Measurements from ENCODE around the gene ACOX1. TPM values are rescaled to one million over a fixed set of nuclear protein-coding genes. Genes with fewer than 3 reads are reported as not detected.

ACOX1 gene
- total RNA-seq (10 to 100 TPM; 18.5 to 21.0 TPM), total RNA-seq (33.5 to 70.9 reads per million in 2 donors)

DNA sequence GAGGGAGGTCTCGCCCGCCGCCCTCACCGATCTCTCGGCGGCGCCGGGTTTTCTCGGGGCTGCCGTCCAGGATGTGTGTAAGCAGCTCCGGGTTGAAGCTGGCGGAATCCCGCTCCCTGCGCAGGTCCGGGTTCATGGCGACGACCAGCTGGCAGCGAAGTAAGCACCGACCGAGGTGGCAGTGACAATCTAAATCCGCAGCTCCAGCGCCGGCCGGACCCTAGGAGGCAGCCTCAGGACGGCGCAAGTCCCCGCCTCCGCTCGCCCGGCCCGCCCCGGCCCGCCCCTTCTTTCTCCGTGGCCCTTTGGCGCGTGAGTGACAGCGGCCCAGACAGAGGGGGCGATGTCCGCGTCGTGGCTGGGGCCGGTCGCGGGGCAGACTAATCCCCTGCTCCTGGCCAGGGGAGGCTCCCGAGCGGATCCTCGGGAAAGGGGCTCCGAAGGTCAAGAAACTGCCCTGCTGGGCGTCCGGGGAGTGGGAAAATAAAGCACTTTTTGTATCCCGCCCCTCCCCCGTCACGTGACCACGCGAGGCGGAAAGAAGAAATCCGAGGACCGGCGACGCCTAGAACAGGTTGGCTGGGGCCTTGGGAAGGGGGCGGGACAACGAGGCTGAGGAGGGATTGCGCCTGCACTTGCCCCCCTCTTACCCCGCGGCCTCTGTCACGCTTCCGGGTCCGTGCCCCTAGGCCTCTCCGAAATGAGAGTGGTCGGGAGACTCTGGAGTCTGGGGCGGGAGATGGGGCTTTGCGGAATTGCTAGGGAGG, at the start of gene ACOX1, which contains the start of gene TEN1:
TSS of gene ACOX1 (minus strand) at position 229 of the 767 bp plus-strand sequence. CDS start at position 136, 93 bp downstream.
TSS of gene TEN1 (plus strand) at position 303 of the 767 bp plus-strand sequence. CDS start 6,953 bp downstream, outside the sequence.
- H3K9me3 ChIP-seq (ENCODE audit: control insufficient read depth, low read length, poor library complexity, severe bottlenecking) = no peaks in the 10 kb centered on the region
- Mint-ChIP-seq H3K4me1 (peaks cover 20% of the 10 kb centered on the region), H3K27me3 (no peaks in the 10 kb centered on the region), H3K36me3 (ENCODE audit: low read depth) (peaks cover 3% of the 10 kb centered on the region), H3K27ac (peak within 1 kb of the TSS; percentile 100), H3K4me3 (peak within 1 kb of the TSS; percentile 97)
- DNase-seq = peak; percentile 85 to 90 (median 89)
- peak; percentile 94 for ATAC-seq

DNA sequence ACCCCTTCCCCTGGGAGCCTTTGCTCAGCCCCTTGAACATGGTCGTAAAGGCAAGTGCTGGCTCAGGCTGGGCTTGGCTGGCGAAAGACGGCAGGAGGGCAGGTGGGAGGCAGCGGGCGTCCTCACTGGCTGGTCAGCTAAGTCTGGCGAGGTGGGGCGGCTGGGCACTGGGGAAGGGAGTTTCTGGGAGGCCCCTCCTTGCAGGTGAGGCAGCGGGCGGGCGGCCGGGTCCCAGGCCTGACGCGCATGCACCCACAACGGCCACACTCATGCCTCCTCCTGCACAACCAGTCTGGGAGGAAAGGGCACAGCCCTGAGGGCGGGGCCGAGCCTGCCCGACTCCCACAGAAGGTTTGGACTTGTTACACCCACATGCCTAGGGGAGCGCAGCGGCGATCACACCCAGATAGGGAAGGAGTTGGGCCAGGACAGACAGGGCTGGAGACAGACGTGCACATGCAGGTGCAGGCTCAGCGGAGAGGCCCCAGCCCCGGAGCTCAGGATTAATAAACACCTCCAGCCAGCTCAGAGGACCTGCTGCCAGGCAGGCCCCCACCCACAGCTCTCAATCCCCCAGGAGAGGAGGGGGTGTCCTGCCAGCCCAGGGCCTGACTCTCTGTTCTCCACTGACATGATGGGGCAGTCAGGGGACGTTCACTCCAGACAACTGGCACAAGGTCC, 48.3 kb upstream of the ACOX1 start, which contains the start of gene EVPL:
TSS of gene EVPL (minus strand) at position 148 of the 681 bp plus-strand sequence. CDS start at position 40, 108 bp downstream.
- ATAC-seq (no peak), DNase-seq (no peak)
- H3K27ac Mint-ChIP-seq = no peak within 1 kb of the TSS
- no peaks in the 10 kb centered on the region for H3K9me3 ChIP-seq (ENCODE audit: control insufficient read depth, low read length, poor library complexity, severe bottlenecking)
- no peak within 1 kb of the TSS for H3K4me3 Mint-ChIP-seq
- H3K27me3 Mint-ChIP-seq = no peaks in the 10 kb centered on the region
- no peaks in the 10 kb centered on the region for H3K36me3 Mint-ChIP-seq (ENCODE audit: low read depth)
- H3K4me1 Mint-ChIP-seq = peaks cover 12% of the 10 kb centered on the region

DNA sequence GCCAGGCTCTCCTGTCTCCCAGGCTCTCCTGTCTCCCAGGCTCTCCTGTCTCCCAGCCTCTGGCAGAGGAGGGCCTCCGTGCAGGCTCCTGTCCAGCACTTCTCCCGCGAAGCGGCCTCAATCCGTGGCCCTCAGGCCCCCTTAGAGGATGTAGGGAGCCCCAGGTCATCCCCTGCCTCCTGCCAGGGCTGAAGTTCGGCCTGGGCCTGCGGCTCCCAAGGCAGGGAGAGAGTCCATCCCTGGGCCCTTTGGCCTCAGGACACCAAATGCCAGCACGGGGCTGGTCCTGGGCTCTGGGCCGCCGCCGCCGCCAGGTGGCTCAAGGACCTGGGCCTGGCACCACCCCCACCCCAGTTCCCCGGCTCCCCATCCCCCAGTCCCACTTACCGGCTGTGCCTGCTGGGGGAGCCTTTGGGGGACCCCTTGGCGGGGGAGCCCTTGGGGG, 47.8 kb upstream of the ACOX1 start:
- no peaks in the 10 kb centered on the region for H3K36me3 Mint-ChIP-seq (ENCODE audit: low read depth)
- no peaks in the 10 kb centered on the region for H3K9me3 ChIP-seq (ENCODE audit: control insufficient read depth, low read length, poor library complexity, severe bottlenecking)
- DNase-seq = no peak
- no peak for ATAC-seq
- peaks cover 12% of the 10 kb centered on the region for H3K4me1 Mint-ChIP-seq
- H3K27ac Mint-ChIP-seq = no peak overlapping the region
- no peak overlapping the region for H3K4me3 Mint-ChIP-seq
- H3K27me3 Mint-ChIP-seq = no peaks in the 10 kb centered on the region

DNA sequence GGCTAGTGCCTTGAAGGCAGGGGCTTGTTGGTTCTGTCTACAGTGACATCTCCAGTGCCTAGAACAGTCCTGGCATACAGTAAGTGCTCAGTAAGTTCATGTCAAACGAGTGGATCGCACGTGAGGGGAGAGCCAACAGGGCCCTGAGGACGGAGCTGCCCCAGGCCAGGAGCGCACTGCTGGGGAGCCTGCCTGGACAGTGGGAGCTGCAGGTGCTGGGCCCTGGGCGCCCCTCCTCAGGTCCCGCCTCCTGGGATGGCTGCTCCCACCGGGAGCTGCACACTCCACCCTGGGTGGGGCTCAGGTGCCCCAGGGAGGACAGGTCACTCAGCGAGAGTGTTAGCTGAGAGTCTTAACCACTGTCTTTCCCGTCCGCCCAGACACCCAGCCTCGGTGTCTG, 46.3 kb upstream of the ACOX1 start:
- Mint-ChIP-seq H3K36me3 (ENCODE audit: low read depth) (no peaks in the 10 kb centered on the region), H3K27me3 (no peaks in the 10 kb centered on the region), H3K4me1 (peaks cover 12% of the 10 kb centered on the region), H3K27ac (no peak overlapping the region), H3K4me3 (no peak overlapping the region)
- DNase-seq (no peak), ATAC-seq (no peak)
- no peaks in the 10 kb centered on the region for H3K9me3 ChIP-seq (ENCODE audit: control insufficient read depth, low read length, poor library complexity, severe bottlenecking)

DNA sequence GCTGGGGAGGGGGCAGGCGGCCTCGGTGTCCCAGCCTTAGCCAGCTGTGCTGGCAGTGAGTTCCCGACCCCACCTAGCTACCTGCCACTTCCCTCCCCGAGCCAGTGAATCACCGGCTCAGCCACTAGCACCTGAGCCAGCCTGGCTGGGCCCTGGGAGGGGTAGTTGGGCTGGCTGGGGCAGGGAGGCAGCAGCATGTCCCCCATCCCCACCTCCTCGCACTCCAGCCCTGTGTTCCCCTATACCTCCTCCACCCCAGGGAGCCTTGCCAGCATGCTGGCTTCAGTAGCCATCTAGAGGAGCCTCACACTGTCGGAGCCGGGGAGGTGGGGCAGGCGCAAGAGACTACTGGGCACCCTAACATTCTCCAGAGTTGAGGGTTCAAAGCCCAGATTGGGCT, 45.4 kb upstream of the ACOX1 start:
- no peak overlapping the region for H3K4me3 Mint-ChIP-seq

DNA sequence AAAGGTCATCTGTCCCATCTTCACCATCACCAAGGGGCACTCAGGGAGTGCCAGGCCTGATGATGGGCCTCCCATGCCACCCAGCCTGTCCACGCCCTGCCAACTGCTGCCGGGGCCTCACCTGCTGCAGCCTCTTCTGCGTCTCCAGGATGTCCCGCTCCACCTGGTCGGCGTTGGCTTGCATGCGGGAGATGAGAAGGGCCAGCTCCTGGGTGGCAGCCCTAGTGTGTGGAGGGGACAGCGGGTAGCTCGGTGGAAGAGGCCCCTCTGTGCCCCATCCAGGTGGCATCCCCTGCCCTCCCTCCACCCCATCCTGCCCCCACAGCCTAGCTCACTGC, 44.9 kb upstream of the ACOX1 start:
- ATAC-seq (no peak), DNase-seq (no peak)
- H3K36me3 Mint-ChIP-seq (ENCODE audit: low read depth) = no peaks in the 10 kb centered on the region
- H3K4me1 Mint-ChIP-seq = peaks cover 2% of the 10 kb centered on the region
- no peaks in the 10 kb centered on the region for H3K27me3 Mint-ChIP-seq
- H3K9me3 ChIP-seq (ENCODE audit: control insufficient read depth, low read length, poor library complexity, severe bottlenecking) = no peaks in the 10 kb centered on the region
- no peak overlapping the region for H3K4me3 Mint-ChIP-seq
- no peak overlapping the region for H3K27ac Mint-ChIP-seq

More for the DNA sequence above, 45.4 kb upstream of the ACOX1 start:
- ATAC-seq = no peak
- no peaks in the 10 kb centered on the region for H3K27me3 Mint-ChIP-seq
- no peaks in the 10 kb centered on the region for H3K36me3 Mint-ChIP-seq (ENCODE audit: low read depth)
- H3K27ac Mint-ChIP-seq = no peak overlapping the region
- H3K4me1 Mint-ChIP-seq = peaks cover 7% of the 10 kb centered on the region
- DNase-seq = no peak
- no peaks in the 10 kb centered on the region for H3K9me3 ChIP-seq (ENCODE audit: control insufficient read depth, low read length, poor library complexity, severe bottlenecking)

DNA sequence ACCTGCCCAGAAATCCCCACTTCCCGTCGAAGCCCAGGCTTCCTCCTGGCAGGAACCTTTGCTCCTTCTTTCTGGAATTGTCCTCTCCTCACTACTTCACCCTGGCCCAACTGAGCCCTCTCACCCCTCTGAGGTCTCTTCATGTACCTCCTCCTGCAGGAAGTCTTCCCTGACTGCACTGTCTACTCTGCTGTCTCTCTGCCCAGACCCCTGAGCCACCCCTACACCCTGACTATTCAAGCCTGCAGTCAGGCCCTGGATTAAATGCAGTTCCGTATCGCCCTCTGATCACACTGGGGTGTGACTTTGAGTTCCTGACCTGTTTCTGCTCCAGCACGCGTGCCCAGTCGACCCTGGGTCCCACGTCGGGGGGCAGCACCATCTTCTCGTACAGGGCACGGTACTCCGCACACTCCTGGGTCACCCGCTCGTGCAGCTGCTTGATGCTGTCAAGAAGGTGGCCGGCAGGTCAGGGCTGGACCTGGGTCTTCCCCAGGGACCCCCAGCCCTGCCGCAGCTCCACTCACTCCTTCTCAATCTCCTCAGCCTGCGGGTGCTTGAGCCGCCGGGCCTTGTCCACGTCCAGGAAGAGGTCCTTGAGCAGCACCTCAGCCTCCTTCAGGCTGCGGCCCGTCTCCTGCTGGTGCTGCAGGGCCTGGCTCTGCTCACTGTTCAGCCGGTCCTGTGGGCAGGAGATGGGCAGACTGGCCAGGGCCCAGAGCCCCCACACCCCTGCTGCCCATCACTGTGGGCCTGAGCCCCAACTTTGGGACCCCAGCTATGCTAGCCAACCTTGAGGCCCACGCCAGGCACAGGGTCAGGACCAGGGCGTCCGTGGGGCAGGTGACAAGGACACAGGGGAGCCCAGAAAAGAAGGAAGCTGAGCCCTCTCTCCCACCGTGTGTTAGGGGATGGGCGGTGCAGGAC, 44.3 kb upstream of the ACOX1 start:
- DNase-seq (no peak), ATAC-seq (no peak)
- peaks cover 2% of the 10 kb centered on the region for H3K4me1 Mint-ChIP-seq
- H3K27me3 Mint-ChIP-seq = no peaks in the 10 kb centered on the region
- no peaks in the 10 kb centered on the region for H3K36me3 Mint-ChIP-seq (ENCODE audit: low read depth)
- no peaks in the 10 kb centered on the region for H3K9me3 ChIP-seq (ENCODE audit: control insufficient read depth, low read length, poor library complexity, severe bottlenecking)
- H3K27ac Mint-ChIP-seq = no peak overlapping the region
- no peak overlapping the region for H3K4me3 Mint-ChIP-seq

DNA sequence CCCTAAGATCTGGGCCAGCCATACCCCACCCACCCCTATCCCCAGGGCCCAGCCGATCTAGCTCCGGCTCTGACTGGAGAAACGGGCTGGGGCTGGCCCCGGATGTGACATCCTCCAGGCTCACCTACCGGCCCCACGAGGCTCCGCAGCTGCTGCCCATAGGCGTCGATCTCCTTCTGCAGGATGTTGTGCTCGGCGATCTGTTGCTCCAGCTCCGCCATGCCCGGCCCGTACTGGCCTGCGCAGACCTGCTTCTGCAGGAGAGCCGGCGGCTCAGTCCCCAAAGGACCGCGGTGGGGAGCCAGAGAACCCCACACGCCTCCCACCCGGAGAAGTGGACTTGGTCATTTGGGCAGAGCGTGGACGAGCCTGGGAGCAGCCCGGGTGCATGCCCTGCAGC, 43.3 kb upstream of the ACOX1 start:
- Mint-ChIP-seq H3K4me3 (no peak overlapping the region), H3K27ac (no peak overlapping the region), H3K36me3 (ENCODE audit: low read depth) (no peaks in the 10 kb centered on the region), H3K27me3 (no peaks in the 10 kb centered on the region), H3K4me1 (peaks cover 2% of the 10 kb centered on the region)
- H3K9me3 ChIP-seq (ENCODE audit: control insufficient read depth, low read length, poor library complexity, severe bottlenecking) = no peaks in the 10 kb centered on the region
- no peak for DNase-seq
- no peak for ATAC-seq

DNA sequence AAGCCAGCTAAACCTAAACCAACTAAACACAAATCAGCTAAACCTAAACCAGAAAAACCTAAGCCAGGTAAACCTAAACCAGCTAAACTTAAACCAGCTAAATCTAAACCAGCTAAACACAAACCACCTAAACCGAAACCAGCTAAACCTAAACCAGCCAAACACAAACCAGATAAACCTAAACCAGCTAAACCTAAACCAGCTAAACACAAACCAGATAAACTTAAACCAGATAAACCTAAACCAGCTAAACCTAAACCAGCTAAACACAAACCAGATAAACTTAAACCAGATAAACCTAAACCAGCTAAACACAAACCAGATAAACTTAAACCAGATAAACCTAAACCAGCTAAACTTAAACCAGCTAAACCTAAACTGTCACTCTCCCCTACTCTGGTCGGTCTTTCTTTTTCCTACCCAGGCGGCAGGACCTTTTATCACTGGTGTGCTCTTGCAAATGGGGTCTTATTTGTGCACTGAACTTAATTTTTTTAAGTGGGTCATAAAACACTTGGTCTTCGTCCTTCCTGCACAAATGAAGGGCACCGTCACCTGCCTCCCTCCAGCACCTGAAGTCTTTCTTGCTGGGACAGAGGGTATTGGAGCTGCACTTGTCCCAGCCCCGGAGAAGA, 41.0 kb upstream of the ACOX1 start:
- DNase-seq (no peak), ATAC-seq (no peak)
- H3K4me3 Mint-ChIP-seq = no peak overlapping the region
- H3K9me3 ChIP-seq (ENCODE audit: control insufficient read depth, low read length, poor library complexity, severe bottlenecking) = no peaks in the 10 kb centered on the region
- no peaks in the 10 kb centered on the region for H3K27me3 Mint-ChIP-seq
- peak overlapping the region; percentile 27 for H3K27ac Mint-ChIP-seq
- no peaks in the 10 kb centered on the region for H3K36me3 Mint-ChIP-seq (ENCODE audit: low read depth)
- H3K4me1 Mint-ChIP-seq = peaks cover 2% of the 10 kb centered on the region

DNA sequence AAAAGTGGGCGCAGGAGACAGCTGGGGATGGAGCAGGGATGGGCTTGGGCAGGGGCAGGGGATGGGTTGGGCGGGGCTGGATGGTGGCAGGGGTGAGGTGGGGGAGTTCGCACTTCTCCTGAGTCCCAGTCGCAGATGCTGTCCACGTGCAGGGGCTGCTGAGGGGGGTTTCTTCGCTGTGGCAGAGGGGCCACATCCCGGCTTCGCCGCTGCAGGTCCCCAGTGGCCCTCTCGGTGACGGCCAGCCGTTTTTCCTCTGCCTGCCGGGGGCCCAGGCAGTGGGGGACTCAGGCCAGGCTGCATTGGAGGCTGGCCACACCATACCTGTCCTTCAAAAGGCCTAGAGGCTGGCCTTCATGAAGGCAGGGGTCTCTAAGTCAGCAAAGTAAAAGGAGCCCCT, 39.8 kb upstream of the ACOX1 start:
- H3K4me1 Mint-ChIP-seq = peaks cover 7% of the 10 kb centered on the region

DNA sequence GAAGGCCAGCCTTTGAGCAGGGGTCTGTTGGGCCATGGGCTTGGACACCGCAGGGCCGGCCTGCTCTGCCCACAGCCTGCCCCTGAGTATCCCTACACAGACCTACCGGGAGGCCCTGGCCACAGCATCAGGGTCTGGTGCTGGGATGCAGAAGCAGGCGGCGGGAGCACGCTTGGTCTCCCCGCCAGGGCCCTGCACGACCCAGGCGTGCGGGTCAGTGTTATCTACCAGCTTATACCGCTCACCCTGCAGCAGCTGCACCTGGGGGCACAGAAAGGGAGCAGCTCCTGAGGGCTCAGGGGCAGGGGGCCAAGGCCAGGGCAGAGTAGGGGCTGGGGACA, 39.3 kb upstream of the ACOX1 start:
- H3K4me1 Mint-ChIP-seq = peaks cover 7% of the 10 kb centered on the region
- no peaks in the 10 kb centered on the region for H3K36me3 Mint-ChIP-seq (ENCODE audit: low read depth)
- H3K4me3 Mint-ChIP-seq = no peak overlapping the region
- ATAC-seq (no peak), DNase-seq (no peak)
- no peak overlapping the region for H3K27ac Mint-ChIP-seq
- no peaks in the 10 kb centered on the region for H3K9me3 ChIP-seq (ENCODE audit: control insufficient read depth, low read length, poor library complexity, severe bottlenecking)
- no peaks in the 10 kb centered on the region for H3K27me3 Mint-ChIP-seq

More for the DNA sequence above, 39.8 kb upstream of the ACOX1 start:
- Mint-ChIP-seq H3K27me3 (no peaks in the 10 kb centered on the region), H3K36me3 (ENCODE audit: low read depth) (no peaks in the 10 kb centered on the region), H3K27ac (no peak overlapping the region), H3K4me3 (no peak overlapping the region)
- ATAC-seq = no peak
- no peak for DNase-seq
- no peaks in the 10 kb centered on the region for H3K9me3 ChIP-seq (ENCODE audit: control insufficient read depth, low read length, poor library complexity, severe bottlenecking)

DNA sequence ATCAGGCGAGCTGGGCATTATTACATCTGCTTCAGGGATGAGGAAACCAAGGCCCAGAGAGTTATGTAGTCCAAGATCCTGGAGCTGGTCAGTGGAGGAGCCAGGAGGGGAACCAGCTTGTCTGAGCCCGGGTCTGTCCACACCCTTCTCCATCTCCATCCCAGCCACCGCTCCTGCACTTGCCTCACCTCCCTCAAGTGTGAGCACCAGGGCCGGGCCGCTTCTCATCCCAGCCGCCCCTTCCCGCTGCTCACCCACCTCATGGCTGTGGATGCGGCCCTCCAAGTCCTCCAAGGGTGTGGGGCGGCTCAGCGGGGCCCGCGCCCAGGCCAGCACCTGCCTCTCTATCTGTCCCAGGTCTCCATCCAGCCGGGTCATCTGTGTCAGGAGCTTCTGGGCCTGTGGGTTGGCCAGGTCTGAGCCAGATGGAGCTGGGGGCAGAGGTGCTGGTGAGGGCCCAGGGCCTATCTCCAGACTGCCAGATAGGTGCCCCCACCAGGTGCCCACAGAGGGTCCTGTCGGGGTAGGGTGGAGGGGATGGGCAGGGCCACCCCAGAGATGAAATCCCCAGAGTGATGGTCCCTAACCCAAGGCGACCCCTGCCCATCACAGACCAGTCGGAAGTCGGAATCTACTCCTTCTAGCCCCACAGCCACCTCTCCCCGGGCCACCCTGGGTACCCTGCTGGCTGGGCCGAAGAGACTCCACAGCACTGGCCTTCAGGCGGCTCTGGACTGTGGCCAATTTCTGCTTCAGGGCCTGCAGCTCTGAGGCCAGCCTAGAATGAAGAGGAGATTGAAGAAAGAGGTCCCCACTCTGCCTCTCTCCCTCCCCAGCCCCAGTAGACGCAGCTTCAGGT, 38.7 kb upstream of the ACOX1 start:
- Mint-ChIP-seq H3K36me3 (ENCODE audit: low read depth) (no peaks in the 10 kb centered on the region), H3K4me1 (peaks cover 7% of the 10 kb centered on the region), H3K4me3 (no peak overlapping the region), H3K27me3 (no peaks in the 10 kb centered on the region), H3K27ac (no peak overlapping the region)
- ATAC-seq (no peak), DNase-seq (no peak)
- no peaks in the 10 kb centered on the region for H3K9me3 ChIP-seq (ENCODE audit: control insufficient read depth, low read length, poor library complexity, severe bottlenecking)

All from T-helper 17 cell (primary cell).